Smooth muscle cell (in vitro differentiated cells): ENCODE measurements around the gene OR1J1. TPM values are rescaled to one million over a fixed set of nuclear protein-coding genes. Genes with fewer than 3 reads are reported as not detected.

Experiments
- DNase-seq: peaks from one replicate; lab custom pipeline; 2025; ENCODE audit not compliant: unreplicated experiment; lab: John Stamatoyannopoulos, UW
- H2AFZ ChIP-seq: fragments of 200-600 bp; sonication (generic); 2 replicates; pipeline ENCODE4 v1.6.0; 2016; ENCODE audit warnings: antibody characterized with exemption, low read depth, mild to moderate bottlenecking
- H3F3A ChIP-seq: fragments of 200-600 bp; sonication (generic); 2 replicates; pipeline ENCODE4 v1.6.0; 2017; ENCODE audit warnings: antibody characterized with exemption, low read depth
- H3K27ac ChIP-seq: fragments of 200-600 bp; sonication (generic); 2 replicates; pipeline ENCODE4 v1.5.1; 2016; ENCODE audit warnings: low read depth, mild to moderate bottlenecking
- H3K27me3 ChIP-seq: fragments of 200-600 bp; sonication (generic); 2 replicates; pipeline ENCODE4 v1.6.1; 2016; ENCODE audit warnings: low read depth, mild to moderate bottlenecking
- H3K36me3 ChIP-seq: fragments of 200-600 bp; sonication (generic); 2 replicates; pipeline ENCODE4 v1.5.1; 2016; ENCODE audit warnings: low read depth
- H3K4me1 ChIP-seq: fragments of 200-600 bp; sonication (generic); 2 replicates; pipeline ENCODE4 v1.5.1; 2016; ENCODE audit warnings: low read depth
- H3K4me2 ChIP-seq: fragments of 200-600 bp; sonication (generic); 2 replicates; pipeline ENCODE4 v1.6.0; 2016; ENCODE audit warnings: mild to moderate bottlenecking
- H3K4me3 ChIP-seq: fragments of 200-600 bp; sonication (generic); 2 replicates; pipeline ENCODE4 v1.5.1; 2016; ENCODE audit warnings: mild to moderate bottlenecking
- H3K79me2 ChIP-seq: fragments of 200-600 bp; sonication (generic); 2 replicates; pipeline ENCODE4 v1.6.0; 2016; ENCODE audit warnings: low read depth, mild to moderate bottlenecking
- H3K9ac ChIP-seq: fragments of 200-600 bp; sonication (generic); 2 replicates; pipeline ENCODE4 v1.6.0; 2016; ENCODE audit warnings: low read depth
- H3K9me3 ChIP-seq: fragments of 200-600 bp; sonication (generic); replicated peaks from 2 replicates; pipeline ENCODE4 v1.5.1; 2016; ENCODE audit warnings: low read depth
- H4K20me1 ChIP-seq: fragments of 200-600 bp; sonication (generic); 2 replicates; pipeline ENCODE4 v1.6.0; 2016; ENCODE audit warnings: low read depth
- WGBS: methylation state at CpG from one replicate; pipeline ENCODE4 v1.1.7; 2016; ENCODE audit warnings: low lambda C conversion rate; 5-methylcytosine and 5-hydroxymethylcytosine counted together
- polyA plus RNA-seq: library from polyadenylated mRNA; unstranded; fragments of >200 nt; fragmentation: Nextera tagmentation; extraction: Ambion mirVana; gene quantifications from 2 replicates; pipeline ENCODE4 v1.2.1, GENCODE V29; 2016
- total RNA-seq: library from RNA; depleted of rRNA; stranded (reverse); fragments of >200 nt; gene quantifications from 2 replicates; pipeline ENCODE4 v1.2.3, GENCODE V29; 2014
- TF ChIP-seq, protein P1 (sequence below): fragments of 200-600 bp; sonication (generic); IDR thresholded peaks from 2 replicates; pipeline ENCODE4 v1.5.1; 2017; ENCODE audit warnings: borderline replicate concordance, mild to moderate bottlenecking, antibody characterized with exemption; ENCODE audit not compliant: insufficient read depth, poor library complexity, severe bottlenecking

The OR1J1 gene
- total and polyA plus RNA-seq, 2 experiments from 2014 or later = not detected

DNA sequence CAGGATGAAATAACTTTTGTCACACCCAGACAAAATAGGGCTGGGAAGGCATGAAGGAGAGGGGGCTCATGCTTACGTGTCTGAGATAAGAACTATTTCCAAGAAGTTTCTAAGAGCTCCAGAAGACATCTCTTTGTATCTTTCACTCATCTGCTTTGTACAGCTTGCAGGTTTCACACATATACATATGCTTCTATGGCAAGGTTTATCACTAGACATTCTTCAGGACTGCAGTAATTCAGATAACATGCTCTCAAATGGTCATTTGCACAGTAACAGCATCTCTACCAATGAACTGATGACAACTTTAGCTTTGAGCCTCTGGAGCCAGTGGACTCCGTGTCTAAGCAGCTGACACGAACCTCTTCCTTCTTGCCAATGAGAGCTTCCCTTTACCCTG, 3.2 kb downstream of the OR1J1 start:
- Histone ChIP-seq H2AFZ (no peak overlapping the region), H3F3A (no peaks in the 10 kb centered on the region), H3K27ac (no peak overlapping the region), H3K36me3 (no peaks in the 10 kb centered on the region), H3K4me3 (no peak overlapping the region), H3K79me2 (no peaks in the 10 kb centered on the region), H4K20me1 (no peaks in the 10 kb centered on the region), H3K4me1 (no peaks in the 10 kb centered on the region), H3K9me3 (peaks cover 4% of the 10 kb centered on the region), H3K27me3 (no peaks in the 10 kb centered on the region), H3K9ac (no peak overlapping the region), H3K4me2 (no peak overlapping the region)
- 52% methylated on average over 3 of the region's 3 CpGs for WGBS
- DNase-seq = no peak
- TF ChIP-seq, protein P1, sequence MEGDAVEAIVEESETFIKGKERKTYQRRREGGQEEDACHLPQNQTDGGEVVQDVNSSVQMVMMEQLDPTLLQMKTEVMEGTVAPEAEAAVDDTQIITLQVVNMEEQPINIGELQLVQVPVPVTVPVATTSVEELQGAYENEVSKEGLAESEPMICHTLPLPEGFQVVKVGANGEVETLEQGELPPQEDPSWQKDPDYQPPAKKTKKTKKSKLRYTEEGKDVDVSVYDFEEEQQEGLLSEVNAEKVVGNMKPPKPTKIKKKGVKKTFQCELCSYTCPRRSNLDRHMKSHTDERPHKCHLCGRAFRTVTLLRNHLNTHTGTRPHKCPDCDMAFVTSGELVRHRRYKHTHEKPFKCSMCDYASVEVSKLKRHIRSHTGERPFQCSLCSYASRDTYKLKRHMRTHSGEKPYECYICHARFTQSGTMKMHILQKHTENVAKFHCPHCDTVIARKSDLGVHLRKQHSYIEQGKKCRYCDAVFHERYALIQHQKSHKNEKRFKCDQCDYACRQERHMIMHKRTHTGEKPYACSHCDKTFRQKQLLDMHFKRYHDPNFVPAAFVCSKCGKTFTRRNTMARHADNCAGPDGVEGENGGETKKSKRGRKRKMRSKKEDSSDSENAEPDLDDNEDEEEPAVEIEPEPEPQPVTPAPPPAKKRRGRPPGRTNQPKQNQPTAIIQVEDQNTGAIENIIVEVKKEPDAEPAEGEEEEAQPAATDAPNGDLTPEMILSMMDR = no peak

DNA sequence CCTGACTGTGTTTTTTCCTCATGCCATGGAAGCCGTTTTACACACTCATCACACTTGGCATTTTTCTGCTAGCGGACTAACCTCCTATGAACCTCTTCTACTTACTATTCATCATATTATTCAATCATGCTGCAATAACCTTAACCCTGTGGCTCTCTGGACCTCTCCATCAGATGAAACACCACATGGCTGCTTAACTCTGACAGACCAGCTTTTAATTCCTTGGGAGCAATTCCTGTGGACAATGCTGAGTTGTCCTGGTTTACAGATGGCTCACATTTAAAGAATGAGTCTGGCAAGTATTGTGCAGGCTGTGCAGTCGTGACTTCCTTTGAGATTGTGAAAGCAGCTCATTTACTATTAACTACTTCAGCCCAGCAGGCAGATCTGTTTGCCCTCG, 9.0 kb downstream of the OR1J1 start:
- 57% methylated on average over 4 of the region's 4 CpGs for WGBS
- no peak for DNase-seq
- no peak overlapping the region for H3K27ac ChIP-seq
- no peak overlapping the region for H3K4me3 ChIP-seq
- no peak overlapping the region for H3K4me2 ChIP-seq
- H3K9me3 ChIP-seq = no peaks in the 10 kb centered on the region
- no peak overlapping the region for H2AFZ ChIP-seq
- no peaks in the 10 kb centered on the region for H3K79me2 ChIP-seq
- H3K27me3 ChIP-seq = no peaks in the 10 kb centered on the region
- no peaks in the 10 kb centered on the region for H3F3A ChIP-seq
- H3K4me1 ChIP-seq = no peaks in the 10 kb centered on the region
- H3K9ac ChIP-seq = no peak overlapping the region
- no peaks in the 10 kb centered on the region for H3K36me3 ChIP-seq
- TF ChIP-seq, protein P1 = no peak
- no peaks in the 10 kb centered on the region for H4K20me1 ChIP-seq

DNA sequence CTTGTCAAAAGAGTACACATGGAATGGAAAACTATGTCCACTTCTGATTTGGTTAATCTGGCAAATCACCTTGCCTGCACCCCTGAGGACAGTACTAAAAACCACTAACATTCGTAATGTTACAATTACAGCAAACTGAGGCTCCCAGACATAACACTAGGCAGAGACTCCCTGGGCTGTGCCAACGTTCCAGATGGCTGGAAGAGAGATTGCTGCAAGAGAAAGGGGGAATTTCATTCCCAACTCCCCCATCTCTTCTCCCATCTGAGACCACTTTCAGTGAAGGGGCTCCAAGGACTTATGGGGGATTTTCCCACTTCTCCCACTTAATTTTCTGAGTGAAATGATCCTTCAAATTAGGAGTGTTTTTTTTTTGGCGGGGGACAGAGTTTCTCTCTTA, 11.3 kb downstream of the OR1J1 start:
- Histone ChIP-seq H3K79me2 (no peaks in the 10 kb centered on the region), H3K9ac (no peak overlapping the region), H3K36me3 (no peaks in the 10 kb centered on the region), H3F3A (no peaks in the 10 kb centered on the region), H3K27ac (no peak overlapping the region), H3K4me3 (no peak overlapping the region), H3K4me2 (no peak overlapping the region), H4K20me1 (no peaks in the 10 kb centered on the region), H3K27me3 (peaks cover 4% of the 10 kb centered on the region), H2AFZ (no peak overlapping the region), H3K4me1 (no peaks in the 10 kb centered on the region), H3K9me3 (no peaks in the 10 kb centered on the region)
- TF ChIP-seq, protein P1 = no peak
- no peak for DNase-seq
- 55% methylated on average over 3 of the region's 3 CpGs for WGBS
